ENCODE measurements around the gene CPNE9. TPM values are rescaled to one million over a fixed set of nuclear protein-coding genes. Genes with fewer than 3 reads are reported as not detected.
A peak's percentile ranks its signal among the peaks of the same experiment; 100 is the strongest.

CPNE9 gene
- total and polyA plus RNA-seq, 12 donors: 0.46 TPM; not detected in 11

GRCh38 chr3:9731206-9732079 is 27.8 kb downstream of the CPNE9 start, which contains the start of gene BRPF1:
Gene BRPF1, plus strand, starts transcription at chr3:9731735. Its CDS starts 2,406 bp downstream, at chr3:9734141.
- DNase-seq (peak; percentile 99 to 100), ATAC-seq (peak; percentile 97 to 99 (median 99))
- no peaks in the 10 kb centered on the region for H3K9me3 ChIP-seq
- peak within 1 kb of the TSS; percentile 93 to 100 (median 99) for H3K27ac ChIP-seq
- H3K27me3 ChIP-seq: no peaks in the 10 kb centered on the region
- peak within 1 kb of the TSS; percentile 91 to 100 (median 98) for H3K4me3 ChIP-seq
- H3K4me1 ChIP-seq: peaks cover 0 to 50% (median 22%) of the 10 kb centered on the region in 9 donors
- intact Hi-C loops (cut with DNase I): loop anchor here in 3 of 10 donors (1.0 to 5.0 kb wide), 6 partner anchors 17 to 229 kb away; partner anchors contain the start of genes ARPC4 (in 2 of the 3), OGG1 (in 2 of the 3), TADA3 (in 2 of the 3) and MTMR14 (in 1 of the 3)
- TF ChIP-seq CTCF (IDR thresholded peaks at IDR 0.05): peak in 3 of 9 donors; percentile 6 to 31 (median 24)
- peaks cover 0 to 28% (median 16%) of the 10 kb centered on the region in 9 donors for H3K36me3 ChIP-seq
- 1% methylated on average over 88 of the region's 88 CpGs for WGBS, 2 donors

DNA sequence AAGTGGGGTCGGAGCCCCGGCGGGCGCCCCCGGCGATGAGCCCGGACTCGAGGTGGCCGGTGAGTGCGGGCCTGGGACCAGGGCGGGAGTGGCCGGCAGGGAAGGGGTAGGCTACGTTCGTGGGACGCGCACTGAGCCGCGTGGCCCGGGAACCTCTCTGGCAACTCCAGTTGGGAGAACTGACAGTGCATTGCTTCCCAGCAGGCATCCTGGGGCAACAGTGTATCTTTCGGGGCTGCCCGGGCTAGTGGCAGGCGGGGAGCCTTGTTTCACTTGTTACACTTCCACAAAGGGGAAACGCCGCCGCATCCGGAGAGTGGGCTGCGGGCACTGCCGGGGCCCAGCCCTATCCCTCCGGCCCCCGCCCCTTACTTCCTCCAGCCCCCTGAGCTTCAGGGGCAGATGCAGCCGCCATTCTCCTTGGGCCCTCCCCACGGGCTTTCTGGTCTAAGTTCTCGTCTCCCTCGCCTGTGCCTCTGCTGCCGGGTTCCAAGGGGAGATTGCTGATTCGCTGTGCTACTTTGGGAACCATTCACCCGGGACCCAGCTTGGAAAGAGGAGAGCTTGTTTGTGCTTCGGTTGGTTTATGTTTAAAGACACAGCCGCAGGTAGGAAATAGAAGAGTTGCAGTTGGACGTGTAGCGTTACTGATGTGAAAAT is 28.6 kb downstream of the CPNE9 start:
- Histone ChIP-seq H3K27ac (peak overlapping the region; percentile 93 to 100 (median 99)), H3K4me3 (peak overlapping the region; percentile 91 to 100 (median 98)), H3K9me3 (no peaks in the 10 kb centered on the region), H3K27me3 (no peaks in the 10 kb centered on the region), H3K36me3 (peaks cover 0 to 36% (median 20%) of the 10 kb centered on the region in 9 donors), H3K4me1 (peaks cover 0 to 56% (median 30%) of the 10 kb centered on the region in 9 donors)
- peak in 1 of 2 donors; percentile 34 for DNase-seq
- 1% methylated on average over 38 to 41 of the region's 41 CpGs for WGBS, 2 donors
- peak in 2 of 8 donors; percentile 3 to 4 for ATAC-seq
- intact Hi-C loops (cut with DNase I): loop anchor here in 2 of 10 donors (5.0 kb wide), 2 partner anchors 60 to 230 kb away; partner anchors contain the start of genes ARPC4 (in 1 of the 2) and TADA3 (in 1 of the 2)
- no peak for TF ChIP-seq CTCF (IDR thresholded peaks at IDR 0.05)

DNA sequence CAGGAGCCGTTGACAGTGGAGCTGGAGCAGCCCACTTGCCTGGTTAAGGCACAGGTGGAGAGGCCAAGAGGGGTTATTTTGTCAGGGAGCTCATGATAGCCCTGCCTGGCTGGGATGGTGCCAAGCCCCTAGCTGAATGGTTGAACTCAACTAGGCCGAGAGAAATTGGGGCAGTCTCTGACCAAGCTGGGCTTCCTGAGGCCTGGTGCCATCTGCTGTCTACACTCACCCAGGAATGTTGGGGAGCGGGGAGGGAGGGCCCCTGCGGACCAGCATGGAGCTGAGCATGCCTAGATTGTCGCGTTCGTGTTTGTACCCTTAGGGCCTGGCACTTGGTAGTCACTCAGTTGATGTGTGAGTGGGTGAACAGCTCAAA is 29.1 kb downstream of the CPNE9 start:
- no peak for TF ChIP-seq CTCF (IDR thresholded peaks at IDR 0.05)
- Histone ChIP-seq H3K4me3 (peak overlapping the region; percentile 91 to 100 (median 98)), H3K9me3 (no peaks in the 10 kb centered on the region), H3K36me3 (peaks cover 0 to 41% (median 20%) of the 10 kb centered on the region in 9 donors), H3K4me1 (peaks cover 0 to 61% (median 32%) of the 10 kb centered on the region in 9 donors), H3K27me3 (no peaks in the 10 kb centered on the region), H3K27ac (peak overlapping the region in 6 of 10 donors; percentile 98 to 100 (median 99))
- intact Hi-C loops (cut with DNase I): loop anchor here in 2 of 10 donors (5.0 kb wide), 2 partner anchors 60 to 230 kb away; partner anchors contain the start of genes ARPC4 (in 1 of the 2) and TADA3 (in 1 of the 2)
- no peak for ATAC-seq
- DNase-seq: no peak
- 31 to 35% methylated on average over 7 of the region's 7 CpGs for WGBS, 2 donors

GRCh38 chr3:9736831-9737230 is 33.2 kb downstream of the CPNE9 start:
- no peak overlapping the region for H3K4me3 ChIP-seq
- H3K27me3 ChIP-seq: no peaks in the 10 kb centered on the region
- TF ChIP-seq CTCF (IDR thresholded peaks at IDR 0.05): no peak
- intact Hi-C loops (cut with DNase I): no loop called here
- no peak overlapping the region for H3K27ac ChIP-seq
- DNase-seq (no peak), ATAC-seq (peak in 2 of 8 donors; percentile 27 to 46)
- peaks cover 0 to 82% (median 56%) of the 10 kb centered on the region in 9 donors for H3K36me3 ChIP-seq
- peaks cover 0 to 58% (median 32%) of the 10 kb centered on the region in 9 donors for H3K4me1 ChIP-seq
- 33 to 57% methylated on average over 2 of the region's 2 CpGs for WGBS, 2 donors
- H3K9me3 ChIP-seq: no peaks in the 10 kb centered on the region

Data from heart right ventricle (tissue), 16 donors.